ENCODE data around the gene NRXN3. TPM values are rescaled to one million over a fixed set of nuclear protein-coding genes. Genes with fewer than 3 reads are reported as not detected.

NRXN3 gene
- total RNA-seq, 1 experiment from 2014 or later = not detected

DNA sequence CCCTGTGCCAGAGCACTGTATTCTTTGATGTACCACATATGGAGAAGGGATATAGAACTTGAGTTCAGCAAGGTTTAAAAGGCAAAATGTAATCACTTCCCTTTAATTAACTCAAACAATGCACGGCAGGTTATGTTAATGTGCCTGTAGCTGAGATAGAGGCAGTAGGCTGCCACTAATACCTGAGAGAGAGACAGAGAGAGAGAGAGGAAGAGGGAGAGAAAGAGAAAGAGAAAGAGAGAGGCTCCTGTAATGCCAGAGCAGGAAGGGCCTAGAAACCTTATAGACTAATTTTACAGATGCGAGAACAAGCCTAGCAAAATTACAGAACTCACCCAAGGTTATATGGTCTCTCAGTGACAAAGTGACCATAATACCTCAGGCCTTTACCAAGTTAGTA is 679.8 kb downstream of the NRXN3 start:
- H3K4me1 ChIP-seq (ENCODE audit: control insufficient read depth, insufficient read depth, low read length) = no peaks in the 10 kb centered on the region
- H3K9me3 ChIP-seq (ENCODE audit: control insufficient read depth, insufficient read depth, low read depth, low read length) = no peaks in the 10 kb centered on the region
- ATAC-seq (no peak), DNase-seq (ENCODE audit: low read depth, low spot score) (no peak)
- H3K27me3 ChIP-seq (ENCODE audit: control insufficient read depth, insufficient read depth, low read length) = no peaks in the 10 kb centered on the region
- intact Hi-C loops (cut with micrococcal nuclease; ENCODE audit: unreplicated experiment) (no loop called here), in situ Hi-C loops (cut with HindIII; ENCODE audit: low pct_unique_long_range_greater_than_20kb, low sequenced_read_pairs) (no loop called here)
- no peaks in the 10 kb centered on the region for H3K36me3 ChIP-seq (ENCODE audit: control insufficient read depth, insufficient read depth, low read length)
- H3K27ac ChIP-seq (ENCODE audit: low read length) = no peak overlapping the region
- no peak for TF ChIP-seq SIN3A (IDR thresholded peaks at IDR 0.05; ENCODE audit: borderline replicate concordance, insufficient read depth, low read depth, low read length)
- TF ChIP-seq POLR2AphosphoS5 (IDR thresholded peaks at IDR 0.05; ENCODE audit: low read depth, low read length) = no peak
- no peak for TF ChIP-seq REST (IDR thresholded peaks at IDR 0.05; ENCODE audit: insufficient read depth in 1 of 2, low read depth in 2 of 2, low read length in 1 of 2)
- TF ChIP-seq CTCF (IDR thresholded peaks at IDR 0.05) = no peak
- no peak for TF ChIP-seq TCF7L2 (IDR thresholded peaks at IDR 0.05; ENCODE audit: low read depth, low read length)
- POLR2A ChIA-PET = no interaction called here
- CTCF ChIA-PET = no interaction called here
- no peak overlapping the region for H3K4me3 ChIP-seq (ENCODE audit: low read depth in 2 of 2, low read length in 2 of 2)
- no TSS peak for BruUV-seq (replicated peaks)

GRCh38 chr14:78851189-78851588 is 681.0 kb downstream of the NRXN3 start:
- ATAC-seq = no peak
- no TSS peak for BruUV-seq (replicated peaks)
- TF ChIP-seq SIN3A (IDR thresholded peaks at IDR 0.05; ENCODE audit: borderline replicate concordance, insufficient read depth, low read depth, low read length) (no peak), TCF7L2 (IDR thresholded peaks at IDR 0.05; ENCODE audit: low read depth, low read length) (no peak), CTCF (IDR thresholded peaks at IDR 0.05) (no peak), REST (IDR thresholded peaks at IDR 0.05; ENCODE audit: insufficient read depth in 1 of 2, low read depth in 2 of 2, low read length in 1 of 2) (no peak), POLR2AphosphoS5 (IDR thresholded peaks at IDR 0.05; ENCODE audit: low read depth, low read length) (no peak)
- ChIA-PET CTCF (no interaction called here), POLR2A (no interaction called here)
- in situ Hi-C loops (cut with HindIII; ENCODE audit: low pct_unique_long_range_greater_than_20kb, low sequenced_read_pairs) (no loop called here), intact Hi-C loops (cut with micrococcal nuclease; ENCODE audit: unreplicated experiment) (no loop called here)
- Histone ChIP-seq H3K27ac (ENCODE audit: low read length) (no peak overlapping the region), H3K4me1 (ENCODE audit: control insufficient read depth, insufficient read depth, low read length) (no peaks in the 10 kb centered on the region), H3K9me3 (ENCODE audit: control insufficient read depth, insufficient read depth, low read depth, low read length) (no peaks in the 10 kb centered on the region), H3K27me3 (ENCODE audit: control insufficient read depth, insufficient read depth, low read length) (no peaks in the 10 kb centered on the region), H3K36me3 (ENCODE audit: control insufficient read depth, insufficient read depth, low read length) (no peaks in the 10 kb centered on the region), H3K4me3 (ENCODE audit: low read depth in 2 of 2, low read length in 2 of 2) (no peak overlapping the region)
- DNase-seq (ENCODE audit: low read depth, low spot score) = no peak

Data from Panc1 (cell line).